Adrenal gland (tissue), 12 donors: ENCODE data around the gene CPSF4. TPM values are rescaled to one million over a fixed set of nuclear protein-coding genes. Genes with fewer than 3 reads are reported as not detected.

Experiments used
- DNase-seq, 7 donors: peaks; one replicate each; pipeline ENCODE4 v3.0.0-alpha.2; 2019 to 2020
- H3K27ac ChIP-seq, 5 donors: fragments of 200-600 bp; sonication (generic) in 4 of 5; 1 replicate in 3 of 5; 2 replicates in 2 of 5; pipeline versions ENCODE4 v1.5.1 to v1.8.0; 2016 to 2020; ENCODE audit warnings: mild to moderate bottlenecking in 1 of 5
- H3K27me3 ChIP-seq: fragments of 200-600 bp; 2 replicates; pipeline ENCODE4 v1.8.0; 2021
- H3K36me3 ChIP-seq, 2 donors: fragments of 200-600 bp; replicated peaks in 1 of 2; 1 replicate in 1 of 2; 2 replicates in 1 of 2; pipeline versions ENCODE4 v1.5.1 to v1.8.0; 2018 to 2022
- H3K4me1 ChIP-seq, 2 donors: fragments of 200-600 bp; replicated peaks in 1 of 2; 1 replicate in 1 of 2; 2 replicates in 1 of 2; pipeline versions ENCODE4 v1.5.1 to v1.8.0; 2018 to 2021
- H3K4me3 ChIP-seq, 4 donors: fragments of 200-600 bp; sonication (generic) in 3 of 4; one replicate each; pipeline ENCODE4 v1.5.1; 2016 to 2018
- H3K9me3 ChIP-seq, 3 donors: fragments of 200-600 bp; sonication (generic) in 1 of 3; replicated peaks in 1 of 3; 1 replicate in 2 of 3; 2 replicates in 1 of 3; pipeline versions ENCODE4 v1.5.1 to v1.8.0; 2016 to 2021
- POLR2A ChIP-seq, 2 donors: fragments of 450-650 bp; IDR thresholded peaks; one replicate each; pipeline ENCODE4 v1.6.1; 2017; ENCODE audit warnings: antibody characterized with exemption in 2 of 2, mild to moderate bottlenecking in 2 of 2, moderate library complexity in 1 of 2
- WGBS, 4 donors: extraction: QIAGEN DNeasy Blood & Tissue Kit in 2 of 4; methylation state at CpG; one replicate each; pipeline versions ENCODE4 v1.1.5 to v1.1.7; 2013 to 2017; 5-methylcytosine and 5-hydroxymethylcytosine counted together
- intact Hi-C, 2 donors: fragments of 100-400 bp; cut with DNase I; formaldehyde crosslinking; loops; one replicate each; pipeline versions ENCODE4 v1.14.1 to v1.15.0; 2022 to 2023
- polyA plus RNA-seq, 3 donors: library from polyadenylated mRNA; stranded (reverse); fragments of 200-250 nt in 2 of 3; fragments of 350-450 nt in 1 of 3; fragmentation: Illumina TruSeq in 1 of 3; extraction: RNeasy Lipid Tissue Mini Kit (QIAGEN cat#74804) in 1 of 3; gene quantifications; one replicate each; pipeline ENCODE4 v1.2.3, GENCODE V29; 2013 to 2014
- total RNA-seq, 9 donors: library from RNA; depleted of rRNA in 4 of 9; stranded (reverse); fragments of >200 nt in 4 of 9; fragments of 120-200 nt in 1 of 9; fragmentation: NEBNext Ultra II Directional in 1 of 9; extraction: Animal tissue kit (Norgen Biotek cat#: 25700) in 1 of 9; gene quantifications; one replicate each; pipeline versions ENCODE4 v1.1.0 to v1.2.4, GENCODE V29; 2013 to 2023
- TF ChIP-seq, protein P1 (sequence below), 6 experiments: fragments of 450-650 bp in 4 of 6; fragments of 200-600 bp in 2 of 6; sonication (generic) in 1 of 6; IDR thresholded peaks; 1 replicate in 5 of 6; 2 replicates in 1 of 6; pipeline versions ENCODE4 v1.5.1 to v1.8.0; 2016 to 2021; ENCODE audit warnings: antibody characterized with exemption in 6 of 6, mild to moderate bottlenecking in 2 of 6, moderate library complexity in 1 of 6
- donor health status: healthy with polysubstance abuse.
- donor health status: Bipolar disorder and iron deficiency.
- donor health status: DM: yes; HTN: yes; CAD: no.
- donor health status: DM: no; HTN: no; CAD: no.
- donor health status: DM: no; HTN: no; CAD: no.
- donor health status: DM: yes; HTN: yes; CAD: no.

The CPSF4 gene
- total and polyA plus RNA-seq, 12 donors: 16.0 to 40.5 (median 28.0) TPM

DNA sequence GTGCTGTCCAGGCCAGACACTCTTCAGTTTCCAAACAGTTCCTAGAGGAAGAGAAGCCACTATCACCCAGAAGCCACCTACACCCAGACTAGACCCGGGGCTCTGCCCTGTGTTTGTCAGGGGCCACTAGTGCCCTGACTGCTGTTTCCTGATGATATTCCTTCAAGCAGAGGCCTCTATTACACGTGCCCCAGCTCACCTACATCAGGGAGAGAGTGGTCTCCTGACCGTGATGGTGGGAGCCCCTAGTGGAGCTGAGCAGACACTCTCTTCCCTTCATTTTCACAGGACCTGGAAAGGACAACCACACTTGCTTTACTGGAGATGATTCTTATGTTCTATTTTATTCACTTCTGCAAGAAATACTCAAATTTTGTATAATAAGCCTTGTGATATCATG lies 52.1 kb downstream of the CPSF4 start:
- WGBS, 4 donors: 67 to 80% (median 75%) methylated on average over 3 of the region's 3 CpGs
- peaks cover 0 to 17% (median 2%) of the 10 kb centered on the region in 3 donors for H3K9me3 ChIP-seq
- H3K36me3 ChIP-seq: peaks cover 0 to 24% of the 10 kb centered on the region in 2 donors
- TF ChIP-seq, protein P1, sequence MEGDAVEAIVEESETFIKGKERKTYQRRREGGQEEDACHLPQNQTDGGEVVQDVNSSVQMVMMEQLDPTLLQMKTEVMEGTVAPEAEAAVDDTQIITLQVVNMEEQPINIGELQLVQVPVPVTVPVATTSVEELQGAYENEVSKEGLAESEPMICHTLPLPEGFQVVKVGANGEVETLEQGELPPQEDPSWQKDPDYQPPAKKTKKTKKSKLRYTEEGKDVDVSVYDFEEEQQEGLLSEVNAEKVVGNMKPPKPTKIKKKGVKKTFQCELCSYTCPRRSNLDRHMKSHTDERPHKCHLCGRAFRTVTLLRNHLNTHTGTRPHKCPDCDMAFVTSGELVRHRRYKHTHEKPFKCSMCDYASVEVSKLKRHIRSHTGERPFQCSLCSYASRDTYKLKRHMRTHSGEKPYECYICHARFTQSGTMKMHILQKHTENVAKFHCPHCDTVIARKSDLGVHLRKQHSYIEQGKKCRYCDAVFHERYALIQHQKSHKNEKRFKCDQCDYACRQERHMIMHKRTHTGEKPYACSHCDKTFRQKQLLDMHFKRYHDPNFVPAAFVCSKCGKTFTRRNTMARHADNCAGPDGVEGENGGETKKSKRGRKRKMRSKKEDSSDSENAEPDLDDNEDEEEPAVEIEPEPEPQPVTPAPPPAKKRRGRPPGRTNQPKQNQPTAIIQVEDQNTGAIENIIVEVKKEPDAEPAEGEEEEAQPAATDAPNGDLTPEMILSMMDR (IDR thresholded peaks at IDR 0.05): no peak
- TF ChIP-seq POLR2A (IDR thresholded peaks at IDR 0.05): no peak
- no peak overlapping the region for H3K27ac ChIP-seq
- H3K27me3 ChIP-seq: no peaks in the 10 kb centered on the region
- no peaks in the 10 kb centered on the region for H3K4me1 ChIP-seq
- DNase-seq: no peak
- intact Hi-C loops: no loop called here
- no peak overlapping the region for H3K4me3 ChIP-seq

DNA sequence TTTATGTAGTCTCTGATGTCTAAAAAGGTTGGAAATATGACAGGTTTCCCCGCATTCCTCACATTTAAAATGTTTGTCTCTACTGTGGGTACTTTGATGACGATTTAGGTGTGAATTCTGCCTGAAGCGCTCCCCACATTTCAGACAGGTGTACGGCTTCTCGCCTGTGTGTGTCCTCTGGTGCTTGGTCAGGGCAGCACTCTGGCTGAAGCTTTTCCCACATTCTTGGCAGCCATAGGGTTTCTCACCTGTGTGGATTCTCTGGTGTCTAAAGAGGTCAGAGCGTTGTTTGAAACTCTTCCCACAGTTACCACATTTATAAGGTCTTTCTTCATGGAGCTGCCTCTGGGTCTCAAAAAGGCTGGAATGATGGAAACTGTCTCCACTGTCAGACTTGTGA lies 55.1 kb downstream of the CPSF4 start:
- H3K27ac ChIP-seq: no peak overlapping the region
- peaks cover 0 to 33% of the 10 kb centered on the region in 2 donors for H3K36me3 ChIP-seq
- intact Hi-C loops: no loop called here
- no peak for DNase-seq
- 97 to 99% (median 98%) methylated on average over 6 of the region's 6 CpGs for WGBS, 4 donors
- H3K27me3 ChIP-seq: no peaks in the 10 kb centered on the region
- H3K4me3 ChIP-seq: no peak overlapping the region
- peaks cover 12 to 17% of the 10 kb centered on the region in 2 donors for H3K4me1 ChIP-seq
- peaks cover 0 to 17% (median 2%) of the 10 kb centered on the region in 3 donors for H3K9me3 ChIP-seq
- TF ChIP-seq POLR2A (IDR thresholded peaks at IDR 0.05): no peak
- TF ChIP-seq, protein P1 (IDR thresholded peaks at IDR 0.05): no peak

DNA sequence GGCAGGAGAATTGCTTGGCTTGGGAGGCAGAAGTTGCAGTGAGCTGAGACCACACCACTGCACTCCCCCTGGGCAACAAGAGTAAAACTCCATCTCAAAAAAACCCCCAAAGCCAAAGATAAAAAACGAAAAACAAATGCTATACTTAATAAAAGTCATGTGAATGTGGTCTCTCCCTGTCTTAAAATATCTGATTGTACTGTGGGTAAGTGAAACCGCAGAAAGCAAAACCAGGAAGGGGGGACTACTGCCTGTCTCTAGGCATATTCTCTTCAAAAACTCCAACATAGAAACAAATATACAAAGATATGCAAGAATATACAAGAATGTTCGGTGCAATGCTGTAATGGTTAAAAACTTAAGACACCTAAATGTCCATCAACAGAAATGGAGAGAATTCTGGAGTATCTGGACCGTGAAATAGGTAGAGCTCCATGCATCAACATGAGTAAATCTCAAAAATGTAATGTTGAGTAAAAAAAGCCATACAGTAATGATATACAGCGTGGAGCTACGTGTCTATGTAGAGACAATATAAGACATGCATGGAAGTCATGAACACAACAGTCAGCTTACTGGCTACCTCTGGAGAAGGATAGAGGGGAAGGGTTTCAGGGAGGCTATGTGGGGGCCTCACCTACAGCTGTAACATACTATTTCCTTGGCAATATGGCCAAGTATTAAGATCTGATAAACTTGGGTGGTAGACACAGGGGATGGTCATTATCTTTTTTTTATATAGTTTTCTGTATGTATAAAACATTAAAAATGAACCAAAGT lies 59.2 kb downstream of the CPSF4 start:
- Histone ChIP-seq H3K4me1 (peaks cover 21 to 24% of the 10 kb centered on the region in 2 donors), H3K9me3 (peaks cover 0 to 16% (median 2%) of the 10 kb centered on the region in 3 donors), H3K27ac (no peak overlapping the region), H3K36me3 (peaks cover 0 to 25% of the 10 kb centered on the region in 2 donors), H3K4me3 (peak overlapping the region in 1 of 4 donors; percentile 82), H3K27me3 (no peaks in the 10 kb centered on the region)
- intact Hi-C loops: loop anchor here in 1 of 2 donors (5.0 kb wide), 1 partner anchor 54 kb away; the partner anchor contains the start of gene FAM200A
- WGBS, 4 donors: 67 to 76% (median 72%) methylated on average over 6 of the region's 6 CpGs
- DNase-seq: no peak
- no peak for TF ChIP-seq POLR2A (IDR thresholded peaks at IDR 0.05)

DNA sequence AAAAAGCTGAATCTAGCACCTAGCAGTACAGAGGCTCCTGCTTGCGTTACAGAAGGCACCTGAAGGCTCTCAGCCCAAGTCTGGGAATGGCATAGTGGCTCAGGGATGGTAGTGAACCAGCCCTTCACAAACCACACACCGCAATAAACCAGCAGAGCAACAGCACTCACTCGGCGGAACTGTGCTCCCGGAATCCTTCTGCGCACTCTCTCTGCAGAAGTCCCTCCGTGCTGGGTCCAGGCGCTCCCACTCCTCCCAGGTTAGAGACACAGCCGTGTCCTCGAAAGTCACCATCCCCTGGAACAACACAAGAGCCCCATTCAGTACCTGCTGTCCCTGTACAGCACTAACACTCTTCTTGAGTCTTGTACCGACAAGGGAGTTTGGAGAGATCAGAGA lies 59.8 kb downstream of the CPSF4 start:
- H3K27ac ChIP-seq: no peak overlapping the region
- H3K4me1 ChIP-seq: peaks cover 21 to 24% of the 10 kb centered on the region in 2 donors

More for the DNA sequence above, 59.8 kb downstream of the CPSF4 start:
- no peaks in the 10 kb centered on the region for H3K27me3 ChIP-seq
- no peak for TF ChIP-seq POLR2A (IDR thresholded peaks at IDR 0.05)
- TF ChIP-seq, protein P1 (IDR thresholded peaks at IDR 0.05): no peak
- intact Hi-C loops: loop anchor here in 1 of 2 donors (5.0 kb wide), 1 partner anchor 54 kb away; the partner anchor contains the start of gene FAM200A
- H3K36me3 ChIP-seq: peaks cover 0 to 22% of the 10 kb centered on the region in 2 donors
- 28 to 63% (median 52%) methylated on average over 10 to 11 of the region's 11 CpGs for WGBS, 4 donors
- H3K4me3 ChIP-seq: peak overlapping the region in 1 of 4 donors; percentile 82
- no peak for DNase-seq
- peaks cover 0 to 10% (median 2%) of the 10 kb centered on the region in 3 donors for H3K9me3 ChIP-seq
